Osteoblast (primary cell): ENCODE results near the gene SFXN3. TPM values are rescaled to one million over a fixed set of nuclear protein-coding genes. Genes with fewer than 3 reads are reported as not detected.

Source experiments
- DNase-seq: peaks from one replicate; pipeline ENCODE4 v3.0.0; 2011; ENCODE audit warnings: low spot score, mixed read lengths; ENCODE audit not compliant: insufficient read length; ENCODE audit errors: missing footprints
- H2AFZ ChIP-seq: 2 replicates; pipeline ENCODE4 v1.6.0; 2011; ENCODE audit warnings: mild to moderate bottlenecking, low read length
- H3K27ac ChIP-seq: 2 replicates; pipeline ENCODE4 v1.5.1; 2011; ENCODE audit warnings: mild to moderate bottlenecking, low read depth, low read length, moderate library complexity
- H3K27me3 ChIP-seq: 2 replicates; pipeline ENCODE4 v1.6.0; 2012; ENCODE audit warnings: mild to moderate bottlenecking, control low read depth, inconsistent platforms, low read length, moderate library complexity; ENCODE audit not compliant: insufficient read depth
- H3K36me3 ChIP-seq: 2 replicates; pipeline ENCODE4 v1.5.1; 2011; ENCODE audit warnings: mild to moderate bottlenecking, low read length, control low read depth, moderate library complexity; ENCODE audit not compliant: insufficient read depth
- H3K4me1 ChIP-seq: 2 replicates; pipeline ENCODE4 v1.5.1; 2011; ENCODE audit warnings: mild to moderate bottlenecking, low read length, control low read depth, moderate library complexity; ENCODE audit not compliant: insufficient read depth
- H3K4me2 ChIP-seq: 2 replicates; pipeline ENCODE4 v1.6.0; 2011; ENCODE audit warnings: mild to moderate bottlenecking, low read length; ENCODE audit not compliant: insufficient read depth
- H3K4me3 ChIP-seq: fragments of 200-600 bp; sonication (generic); 3 replicates; pipeline ENCODE4 v1.5.1; 2012; ENCODE audit warnings: mild to moderate bottlenecking, low read length, inconsistent platforms; ENCODE audit not compliant: insufficient read depth
- H3K79me2 ChIP-seq: 2 replicates; pipeline ENCODE4 v1.6.0; 2012; ENCODE audit warnings: mild to moderate bottlenecking, low read length, control low read depth, inconsistent platforms; ENCODE audit not compliant: insufficient read depth
- H3K9me3 ChIP-seq: 2 replicates; pipeline ENCODE4 v1.5.1; 2011; ENCODE audit warnings: low read depth, low read length, control low read depth
- H4K20me1 ChIP-seq: 2 replicates; pipeline ENCODE4 v1.6.0; 2012; ENCODE audit warnings: mild to moderate bottlenecking, low read length, control low read depth; ENCODE audit not compliant: insufficient read depth
- CTCF ChIP-seq: IDR thresholded peaks from 2 replicates; pipeline ENCODE4 v1.5.1; 2011; ENCODE audit warnings: mild to moderate bottlenecking, low read depth, low read length, moderate library complexity; ENCODE audit errors: extremely low read depth
- total RNA-seq: library from RNA; depleted of rRNA; stranded (reverse); fragments of >200 nt; gene quantifications from 2 replicates; pipeline ENCODE4 v1.2.3, GENCODE V29; 2012

SFXN3 gene
- total RNA-seq, 1 donor, result 103 TPM

GRCh38 chr10:101047268-101047667, 16.2 kb downstream of the SFXN3 start:
- Histone ChIP-seq H3K27ac (no peak overlapping the region), H4K20me1 (no peaks in the 10 kb centered on the region), H3K36me3 (no peaks in the 10 kb centered on the region), H3K79me2 (no peaks in the 10 kb centered on the region), H2AFZ (no peak overlapping the region), H3K27me3 (peaks cover 38% of the 10 kb centered on the region), H3K4me3 (peak overlapping the region; percentile 26), H3K4me1 (peaks cover 31% of the 10 kb centered on the region), H3K9me3 (no peaks in the 10 kb centered on the region), H3K4me2 (peak overlapping the region; percentile 50)
- no peak for TF ChIP-seq CTCF
- DNase-seq, result peak; percentile 85

- H3K36me3 ChIP-seq, result no peaks in the 10 kb centered on the region
- H3K4me3 ChIP-seq, result no peak overlapping the region
- H3K27me3 ChIP-seq, result peaks cover 38% of the 10 kb centered on the region
- peak; percentile 77 for DNase-seq
- H2AFZ ChIP-seq, result no peak overlapping the region
- H3K79me2 ChIP-seq, result no peaks in the 10 kb centered on the region
- peaks cover 35% of the 10 kb centered on the region for H3K4me1 ChIP-seq
- no peak overlapping the region for H3K4me2 ChIP-seq
- no peaks in the 10 kb centered on the region for H3K9me3 ChIP-seq
- no peaks in the 10 kb centered on the region for H4K20me1 ChIP-seq
- H3K27ac ChIP-seq, result no peak overlapping the region
- no peak for TF ChIP-seq CTCF
Measured at GRCh38 chr10:101047961-101048892, 17.2 kb downstream of the SFXN3 start.

GRCh38 chr10:101050208-101051069, 19.4 kb downstream of the SFXN3 start:
- H3K4me3 ChIP-seq, result peak overlapping the region; percentile 53
- H2AFZ ChIP-seq, result peak overlapping the region; percentile 53
- peaks cover 2% of the 10 kb centered on the region for H3K36me3 ChIP-seq
- peak overlapping the region; percentile 75 for H3K4me2 ChIP-seq
- peaks cover 38% of the 10 kb centered on the region for H3K27me3 ChIP-seq
- peaks cover 2% of the 10 kb centered on the region for H3K79me2 ChIP-seq
- H3K9me3 ChIP-seq, result no peaks in the 10 kb centered on the region
- TF ChIP-seq CTCF, result peak; percentile 71
- H4K20me1 ChIP-seq, result no peaks in the 10 kb centered on the region
- DNase-seq, result peak; percentile 95
- H3K4me1 ChIP-seq, result peaks cover 35% of the 10 kb centered on the region
- no peak overlapping the region for H3K27ac ChIP-seq

- peaks cover 3% of the 10 kb centered on the region for H3K79me2 ChIP-seq
- peaks cover 29% of the 10 kb centered on the region for H3K4me1 ChIP-seq
- peak; percentile 96 for DNase-seq
- H3K9me3 ChIP-seq, result no peaks in the 10 kb centered on the region
- no peaks in the 10 kb centered on the region for H4K20me1 ChIP-seq
- TF ChIP-seq CTCF, result no peak
- no peak overlapping the region for H3K4me3 ChIP-seq
- H2AFZ ChIP-seq, result no peak overlapping the region
- peaks cover 32% of the 10 kb centered on the region for H3K27me3 ChIP-seq
- H3K36me3 ChIP-seq, result peaks cover 4% of the 10 kb centered on the region
- H3K27ac ChIP-seq, result peak overlapping the region; percentile 59
- peak overlapping the region; percentile 51 for H3K4me2 ChIP-seq
Measured at GRCh38 chr10:101052285-101052684, 21.3 kb downstream of the SFXN3 start.
